Measurements from ENCODE around the gene FAM107B. TPM values are rescaled to one million over a fixed set of nuclear protein-coding genes. Genes with fewer than 3 reads are reported as not detected.

The FAM107B gene
- total RNA-seq, 1 donor from 2014 or later = 43.0 TPM

DNA sequence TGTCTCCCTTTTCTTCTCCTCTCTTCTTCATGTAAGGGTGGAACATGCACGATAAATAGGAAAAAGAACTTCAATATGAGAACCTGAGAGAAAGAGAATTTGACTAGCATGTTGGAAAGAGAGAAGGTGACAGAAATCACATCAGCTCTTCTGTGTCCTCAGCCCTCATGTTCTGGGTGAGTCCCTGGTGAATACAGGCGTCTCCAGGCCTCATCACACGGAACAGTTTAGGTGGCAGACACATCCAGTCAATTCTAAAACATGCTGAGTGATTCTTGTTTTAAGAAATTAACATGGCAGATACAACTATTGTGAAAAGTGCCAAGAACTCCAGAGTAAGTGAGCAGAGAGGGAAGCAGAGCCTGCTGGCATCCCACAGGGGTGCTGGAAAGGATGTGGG lies 96.1 kb downstream of the FAM107B start:
- no peaks in the 10 kb centered on the region for H3K9me3 ChIP-seq (ENCODE audit: low read depth)
- Mint-ChIP-seq H3K4me1 (peaks cover 16% of the 10 kb centered on the region), H3K27ac (peak overlapping the region; percentile 32), H3K4me3 (no peak overlapping the region), H3K27me3 (ENCODE audit: insufficient read depth, low read depth) (peaks cover 10% of the 10 kb centered on the region), H3K36me3 (no peaks in the 10 kb centered on the region), H3K9me3 (no peaks in the 10 kb centered on the region)
- no peak overlapping the region for H3K4me3 ChIP-seq
- H3F3A ChIP-seq (ENCODE audit: low read depth) = no peaks in the 10 kb centered on the region
- no peaks in the 10 kb centered on the region for H3K27me3 ChIP-seq
- H3K4me2 ChIP-seq = no peak overlapping the region
- no peak for DNase-seq (ENCODE audit: low spot score)
- H3K36me3 ChIP-seq = no peaks in the 10 kb centered on the region
- no peaks in the 10 kb centered on the region for H4K20me1 ChIP-seq (ENCODE audit: low read depth)
- no peaks in the 10 kb centered on the region for H3K79me2 ChIP-seq (ENCODE audit: low read depth)
- peaks cover 6% of the 10 kb centered on the region for H3K4me1 ChIP-seq
- peak overlapping the region; percentile 10 for H2AFZ ChIP-seq (replicated peaks)
- no peak overlapping the region for H3K27ac ChIP-seq
- TF ChIP-seq, protein P1, sequence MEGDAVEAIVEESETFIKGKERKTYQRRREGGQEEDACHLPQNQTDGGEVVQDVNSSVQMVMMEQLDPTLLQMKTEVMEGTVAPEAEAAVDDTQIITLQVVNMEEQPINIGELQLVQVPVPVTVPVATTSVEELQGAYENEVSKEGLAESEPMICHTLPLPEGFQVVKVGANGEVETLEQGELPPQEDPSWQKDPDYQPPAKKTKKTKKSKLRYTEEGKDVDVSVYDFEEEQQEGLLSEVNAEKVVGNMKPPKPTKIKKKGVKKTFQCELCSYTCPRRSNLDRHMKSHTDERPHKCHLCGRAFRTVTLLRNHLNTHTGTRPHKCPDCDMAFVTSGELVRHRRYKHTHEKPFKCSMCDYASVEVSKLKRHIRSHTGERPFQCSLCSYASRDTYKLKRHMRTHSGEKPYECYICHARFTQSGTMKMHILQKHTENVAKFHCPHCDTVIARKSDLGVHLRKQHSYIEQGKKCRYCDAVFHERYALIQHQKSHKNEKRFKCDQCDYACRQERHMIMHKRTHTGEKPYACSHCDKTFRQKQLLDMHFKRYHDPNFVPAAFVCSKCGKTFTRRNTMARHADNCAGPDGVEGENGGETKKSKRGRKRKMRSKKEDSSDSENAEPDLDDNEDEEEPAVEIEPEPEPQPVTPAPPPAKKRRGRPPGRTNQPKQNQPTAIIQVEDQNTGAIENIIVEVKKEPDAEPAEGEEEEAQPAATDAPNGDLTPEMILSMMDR (IDR thresholded peaks at IDR 0.05) = no peak
- TF ChIP-seq EZH2 (IDR thresholded peaks at IDR 0.05) = no peak
- no peak overlapping the region for H3K9ac ChIP-seq

DNA sequence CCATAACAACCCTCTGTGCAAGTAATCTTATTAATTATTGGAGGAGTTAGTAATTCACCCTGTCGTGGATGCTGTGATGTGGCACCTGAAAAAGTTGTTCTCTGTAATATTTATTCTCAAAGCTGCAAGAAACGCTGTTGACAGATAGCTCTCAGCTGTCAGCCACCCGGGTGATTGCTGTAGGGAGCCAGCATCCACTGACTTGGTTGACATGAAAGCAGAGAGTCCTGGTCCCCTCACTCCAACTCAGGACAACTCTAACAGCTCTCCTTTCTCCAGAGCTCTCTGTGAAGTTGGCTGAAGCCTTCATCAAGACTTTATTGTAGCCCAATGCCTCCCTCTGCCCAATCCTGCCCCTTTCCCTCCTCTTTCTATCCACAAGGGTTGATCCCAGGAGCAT lies 98.0 kb downstream of the FAM107B start:
- Mint-ChIP-seq H3K4me1 (peaks cover 16% of the 10 kb centered on the region), H3K27ac (no peak overlapping the region)
- no peak overlapping the region for H2AFZ ChIP-seq (replicated peaks)

DNA sequence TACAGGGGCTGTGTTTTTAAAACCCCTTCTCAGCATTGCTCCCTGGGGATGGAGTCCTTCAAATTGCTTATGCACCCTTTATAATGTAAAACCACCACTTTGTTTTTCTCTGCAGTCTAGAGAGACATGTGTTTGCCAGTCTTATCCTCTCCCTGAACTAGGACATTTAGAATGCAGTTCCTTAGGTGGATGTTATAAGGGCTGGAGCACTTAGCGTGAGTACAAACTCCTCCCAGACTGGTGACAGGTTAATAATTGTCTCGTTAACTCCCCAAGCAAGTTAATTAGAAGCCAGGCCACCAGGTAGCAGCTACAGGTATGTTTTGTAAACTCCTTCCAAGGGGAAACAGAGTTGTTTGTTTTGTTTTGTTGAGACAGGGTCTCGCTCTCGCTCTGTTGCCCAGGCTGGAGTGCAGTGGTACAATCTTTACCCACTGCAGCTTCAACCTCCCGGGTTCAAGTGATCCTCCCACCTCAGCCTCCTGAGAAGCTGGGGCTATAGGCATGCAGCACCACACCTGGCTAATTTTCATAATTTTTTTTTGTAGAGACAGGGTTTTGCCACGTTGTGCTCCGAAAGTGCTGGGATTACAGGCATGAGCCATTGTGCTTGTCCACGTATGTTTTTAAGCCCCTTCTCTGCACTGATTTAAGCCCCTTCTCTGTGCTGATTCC lies 100.2 kb downstream of the FAM107B start:
- Histone ChIP-seq H3K27me3 (no peaks in the 10 kb centered on the region), H3K4me2 (no peak overlapping the region), H3K4me3 (no peak overlapping the region), H3K9ac (no peak overlapping the region), H4K20me1 (ENCODE audit: low read depth) (no peaks in the 10 kb centered on the region), H3K27ac (no peak overlapping the region), H3F3A (ENCODE audit: low read depth) (no peaks in the 10 kb centered on the region), H2AFZ (replicated peaks) (no peak overlapping the region), H3K4me1 (peaks cover 6% of the 10 kb centered on the region), H3K36me3 (no peaks in the 10 kb centered on the region), H3K9me3 (ENCODE audit: low read depth) (no peaks in the 10 kb centered on the region), H3K79me2 (ENCODE audit: low read depth) (no peaks in the 10 kb centered on the region)
- no peaks in the 10 kb centered on the region for H3K36me3 Mint-ChIP-seq
- peak overlapping the region; percentile 50 for H3K27ac Mint-ChIP-seq
- no peak for DNase-seq (ENCODE audit: low spot score)
- peaks cover 4% of the 10 kb centered on the region for H3K27me3 Mint-ChIP-seq (ENCODE audit: insufficient read depth, low read depth)
- H3K4me1 Mint-ChIP-seq = peaks cover 16% of the 10 kb centered on the region
- H3K4me3 Mint-ChIP-seq = no peak overlapping the region
- TF ChIP-seq, protein P1 (IDR thresholded peaks at IDR 0.05) = no peak
- TF ChIP-seq EZH2phosphoT487 (IDR thresholded peaks at IDR 0.05) = no peak
- no peak for TF ChIP-seq EZH2 (IDR thresholded peaks at IDR 0.05)
- H3K9me3 Mint-ChIP-seq = no peaks in the 10 kb centered on the region

More for the DNA sequence above, 98.0 kb downstream of the FAM107B start:
- Histone ChIP-seq H3K27me3 (no peaks in the 10 kb centered on the region), H4K20me1 (ENCODE audit: low read depth) (no peaks in the 10 kb centered on the region), H3K27ac (no peak overlapping the region), H3K4me2 (no peak overlapping the region), H3F3A (ENCODE audit: low read depth) (no peaks in the 10 kb centered on the region), H3K9me3 (ENCODE audit: low read depth) (no peaks in the 10 kb centered on the region), H3K79me2 (ENCODE audit: low read depth) (no peaks in the 10 kb centered on the region), H3K9ac (no peak overlapping the region), H3K36me3 (no peaks in the 10 kb centered on the region), H3K4me1 (peaks cover 6% of the 10 kb centered on the region), H3K4me3 (no peak overlapping the region)
- no peak for TF ChIP-seq EZH2phosphoT487 (IDR thresholded peaks at IDR 0.05)
- TF ChIP-seq, protein P1 (IDR thresholded peaks at IDR 0.05) = no peak
- H3K9me3 Mint-ChIP-seq = no peaks in the 10 kb centered on the region
- no peak for DNase-seq (ENCODE audit: low spot score)
- no peaks in the 10 kb centered on the region for H3K36me3 Mint-ChIP-seq
- H3K27me3 Mint-ChIP-seq (ENCODE audit: insufficient read depth, low read depth) = peaks cover 10% of the 10 kb centered on the region
- H3K4me3 Mint-ChIP-seq = no peak overlapping the region

All from neural progenitor cell (in vitro differentiated cells).